Smooth muscle cell (in vitro differentiated cells): Measurements from ENCODE around the gene SASH1. TPM values are rescaled to one million over a fixed set of nuclear protein-coding genes. Genes with fewer than 3 reads are reported as not detected.

Experiments
- DNase-seq: peaks from one replicate; lab custom pipeline; 2025; ENCODE audit not compliant: unreplicated experiment; lab: John Stamatoyannopoulos, UW
- H2AFZ ChIP-seq: fragments of 200-600 bp; sonication (generic); 2 replicates; pipeline ENCODE4 v1.6.0; 2016; ENCODE audit warnings: antibody characterized with exemption, low read depth, mild to moderate bottlenecking
- H3F3A ChIP-seq: fragments of 200-600 bp; sonication (generic); 2 replicates; pipeline ENCODE4 v1.6.0; 2017; ENCODE audit warnings: antibody characterized with exemption, low read depth
- H3K27ac ChIP-seq: fragments of 200-600 bp; sonication (generic); 2 replicates; pipeline ENCODE4 v1.5.1; 2016; ENCODE audit warnings: low read depth, mild to moderate bottlenecking
- H3K27me3 ChIP-seq: fragments of 200-600 bp; sonication (generic); 2 replicates; pipeline ENCODE4 v1.6.1; 2016; ENCODE audit warnings: low read depth, mild to moderate bottlenecking
- H3K36me3 ChIP-seq: fragments of 200-600 bp; sonication (generic); 2 replicates; pipeline ENCODE4 v1.5.1; 2016; ENCODE audit warnings: low read depth
- H3K4me1 ChIP-seq: fragments of 200-600 bp; sonication (generic); 2 replicates; pipeline ENCODE4 v1.5.1; 2016; ENCODE audit warnings: low read depth
- H3K4me2 ChIP-seq: fragments of 200-600 bp; sonication (generic); 2 replicates; pipeline ENCODE4 v1.6.0; 2016; ENCODE audit warnings: mild to moderate bottlenecking
- H3K4me3 ChIP-seq: fragments of 200-600 bp; sonication (generic); 2 replicates; pipeline ENCODE4 v1.5.1; 2016; ENCODE audit warnings: mild to moderate bottlenecking
- H3K79me2 ChIP-seq: fragments of 200-600 bp; sonication (generic); 2 replicates; pipeline ENCODE4 v1.6.0; 2016; ENCODE audit warnings: low read depth, mild to moderate bottlenecking
- H3K9ac ChIP-seq: fragments of 200-600 bp; sonication (generic); 2 replicates; pipeline ENCODE4 v1.6.0; 2016; ENCODE audit warnings: low read depth
- H3K9me3 ChIP-seq: fragments of 200-600 bp; sonication (generic); replicated peaks from 2 replicates; pipeline ENCODE4 v1.5.1; 2016; ENCODE audit warnings: low read depth
- H4K20me1 ChIP-seq: fragments of 200-600 bp; sonication (generic); 2 replicates; pipeline ENCODE4 v1.6.0; 2016; ENCODE audit warnings: low read depth
- WGBS: methylation state at CpG from one replicate; pipeline ENCODE4 v1.1.7; 2016; ENCODE audit warnings: low lambda C conversion rate; 5-methylcytosine and 5-hydroxymethylcytosine counted together
- polyA plus RNA-seq: library from polyadenylated mRNA; unstranded; fragments of >200 nt; fragmentation: Nextera tagmentation; extraction: Ambion mirVana; gene quantifications from 2 replicates; pipeline ENCODE4 v1.2.1, GENCODE V29; 2016
- total RNA-seq: library from RNA; depleted of rRNA; stranded (reverse); fragments of >200 nt; gene quantifications from 2 replicates; pipeline ENCODE4 v1.2.3, GENCODE V29; 2014
- TF ChIP-seq, protein P1 (sequence below): fragments of 200-600 bp; sonication (generic); IDR thresholded peaks from 2 replicates; pipeline ENCODE4 v1.5.1; 2017; ENCODE audit warnings: borderline replicate concordance, mild to moderate bottlenecking, antibody characterized with exemption; ENCODE audit not compliant: insufficient read depth, poor library complexity, severe bottlenecking

Gene SASH1
- total and polyA plus RNA-seq, 2 experiments from 2014 or later = 12.7 to 16.2 TPM

DNA sequence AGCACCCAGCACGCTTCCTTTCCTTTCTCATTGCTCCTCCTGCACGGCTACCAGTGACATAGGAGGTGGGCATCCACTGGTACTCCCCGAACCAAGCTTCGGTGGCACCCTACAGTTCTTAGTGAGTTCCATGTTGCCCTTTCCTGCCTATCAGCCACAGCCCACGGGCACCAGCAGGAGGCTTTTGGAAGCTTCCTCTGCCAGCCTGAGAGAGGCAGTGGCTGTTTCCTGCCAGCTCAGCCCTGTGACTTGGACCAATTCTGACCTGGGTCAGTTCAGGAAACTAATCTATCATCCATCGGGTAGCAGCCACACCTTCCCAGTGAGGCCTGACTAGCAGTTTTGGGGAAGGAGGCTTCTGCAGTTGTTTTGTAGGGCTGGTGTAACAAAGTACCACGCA is 227.8 kb downstream of the SASH1 start:
- H3K27ac ChIP-seq = no peak overlapping the region
- H3K27me3 ChIP-seq = no peaks in the 10 kb centered on the region
- no peak overlapping the region for H2AFZ ChIP-seq
- no peaks in the 10 kb centered on the region for H3F3A ChIP-seq
- no peak overlapping the region for H3K4me2 ChIP-seq
- H3K36me3 ChIP-seq = no peaks in the 10 kb centered on the region
- no peak overlapping the region for H3K4me3 ChIP-seq
- H3K79me2 ChIP-seq = no peaks in the 10 kb centered on the region
- DNase-seq = no peak
- WGBS = 91% methylated on average over 7 of the region's 7 CpGs
- no peak overlapping the region for H3K9ac ChIP-seq
- H3K9me3 ChIP-seq = no peaks in the 10 kb centered on the region
- TF ChIP-seq, protein P1, sequence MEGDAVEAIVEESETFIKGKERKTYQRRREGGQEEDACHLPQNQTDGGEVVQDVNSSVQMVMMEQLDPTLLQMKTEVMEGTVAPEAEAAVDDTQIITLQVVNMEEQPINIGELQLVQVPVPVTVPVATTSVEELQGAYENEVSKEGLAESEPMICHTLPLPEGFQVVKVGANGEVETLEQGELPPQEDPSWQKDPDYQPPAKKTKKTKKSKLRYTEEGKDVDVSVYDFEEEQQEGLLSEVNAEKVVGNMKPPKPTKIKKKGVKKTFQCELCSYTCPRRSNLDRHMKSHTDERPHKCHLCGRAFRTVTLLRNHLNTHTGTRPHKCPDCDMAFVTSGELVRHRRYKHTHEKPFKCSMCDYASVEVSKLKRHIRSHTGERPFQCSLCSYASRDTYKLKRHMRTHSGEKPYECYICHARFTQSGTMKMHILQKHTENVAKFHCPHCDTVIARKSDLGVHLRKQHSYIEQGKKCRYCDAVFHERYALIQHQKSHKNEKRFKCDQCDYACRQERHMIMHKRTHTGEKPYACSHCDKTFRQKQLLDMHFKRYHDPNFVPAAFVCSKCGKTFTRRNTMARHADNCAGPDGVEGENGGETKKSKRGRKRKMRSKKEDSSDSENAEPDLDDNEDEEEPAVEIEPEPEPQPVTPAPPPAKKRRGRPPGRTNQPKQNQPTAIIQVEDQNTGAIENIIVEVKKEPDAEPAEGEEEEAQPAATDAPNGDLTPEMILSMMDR = no peak
- no peaks in the 10 kb centered on the region for H4K20me1 ChIP-seq
- H3K4me1 ChIP-seq = no peaks in the 10 kb centered on the region

DNA sequence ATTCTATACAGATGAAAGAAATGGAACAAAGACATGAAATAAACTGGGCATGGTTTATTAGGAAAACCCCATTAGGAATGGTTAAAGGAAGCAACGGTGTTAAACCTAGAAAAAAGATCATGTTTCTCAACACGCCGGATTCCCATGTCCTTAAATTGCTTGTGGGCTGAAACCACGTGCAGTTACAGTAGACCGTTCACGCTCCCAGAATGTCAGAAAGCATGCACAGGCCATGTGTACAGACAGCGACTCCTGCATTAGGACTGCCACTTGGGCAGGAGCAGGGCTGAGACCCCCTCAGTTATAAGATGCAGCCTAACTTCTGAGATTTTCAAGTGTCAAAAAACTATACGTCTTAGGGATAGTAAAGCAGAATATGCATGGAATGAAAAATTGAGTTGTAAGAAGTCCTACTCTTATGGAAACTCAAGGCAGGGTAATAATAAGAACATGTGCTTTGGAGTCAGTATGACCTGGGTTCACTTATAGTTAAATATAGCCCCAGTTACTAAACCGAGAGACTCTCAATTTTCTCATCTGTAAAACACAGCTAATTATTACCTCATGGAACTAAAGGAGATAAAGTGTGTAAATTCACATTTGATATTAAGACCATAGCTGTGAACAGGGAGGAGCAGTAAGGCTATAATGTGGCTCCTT is 230.2 kb downstream of the SASH1 start:
- Histone ChIP-seq H3K4me1 (no peaks in the 10 kb centered on the region), H3K4me3 (no peak overlapping the region), H3F3A (peaks cover 3% of the 10 kb centered on the region), H3K79me2 (no peaks in the 10 kb centered on the region), H3K27me3 (no peaks in the 10 kb centered on the region), H3K9me3 (no peaks in the 10 kb centered on the region), H4K20me1 (no peaks in the 10 kb centered on the region), H3K9ac (no peak overlapping the region), H3K4me2 (no peak overlapping the region), H3K27ac (no peak overlapping the region), H2AFZ (no peak overlapping the region), H3K36me3 (no peaks in the 10 kb centered on the region)
- no peak for DNase-seq
- TF ChIP-seq, protein P1 = no peak
- 81% methylated on average over 9 of the region's 9 CpGs for WGBS

- no peak for DNase-seq
- Histone ChIP-seq H3K4me1 (no peaks in the 10 kb centered on the region), H3K27ac (no peak overlapping the region), H2AFZ (no peak overlapping the region), H3K9me3 (no peaks in the 10 kb centered on the region), H3F3A (peaks cover 3% of the 10 kb centered on the region), H3K9ac (no peak overlapping the region), H4K20me1 (no peaks in the 10 kb centered on the region), H3K36me3 (no peaks in the 10 kb centered on the region), H3K4me3 (no peak overlapping the region), H3K79me2 (no peaks in the 10 kb centered on the region), H3K27me3 (no peaks in the 10 kb centered on the region), H3K4me2 (no peak overlapping the region)
- TF ChIP-seq, protein P1 = no peak
- 95% methylated on average over 5 of the region's 5 CpGs for WGBS
These were observed 231.3 kb downstream of the SASH1 start for GRCh38 chr6:148573922-148574321.
